ENCODE measurements around the gene ZNF528. TPM values are rescaled to one million over a fixed set of nuclear protein-coding genes. Genes with fewer than 3 reads are reported as not detected.
A peak's percentile ranks its signal among the peaks of the same experiment; 100 is the strongest.

Gene ZNF528
- polyA plus RNA-seq, 1 experiment = 29.3 TPM

DNA sequence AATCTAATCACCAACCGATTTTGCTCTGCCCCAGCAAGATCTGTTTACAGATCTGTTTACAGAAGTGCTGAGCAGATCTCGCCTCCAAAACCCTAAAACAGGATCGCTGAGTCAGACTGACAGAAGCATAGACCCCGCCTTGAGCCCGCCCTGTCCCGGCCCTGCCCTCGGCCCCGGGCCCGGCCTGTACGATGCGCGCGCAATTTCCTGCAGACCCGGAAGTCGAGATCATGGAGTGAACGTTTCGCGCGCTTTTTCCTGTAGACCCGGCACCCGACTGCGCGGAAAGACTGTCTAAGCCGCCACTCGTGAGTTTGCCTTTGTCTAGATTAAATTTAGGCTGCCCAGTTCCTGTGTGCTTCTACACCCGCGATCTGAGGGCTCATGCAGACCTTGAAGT is 31.3 kb downstream of the ZNF528 start, which contains the start of gene ZNF534:
Gene ZNF534 (plus strand): TSS at position 212 of the 400 bp plus-strand sequence. CDS start 2,327 bp downstream, outside the sequence.
- DNase-seq (ENCODE audit: low read depth, low spot score) = no peak
- Histone ChIP-seq H3K4me3 (ENCODE audit: low read depth, low read length) (no peak within 1 kb of the TSS), H3K27ac (ENCODE audit: low read depth, low read length) (no peak within 1 kb of the TSS), H3K9me3 (ENCODE audit: control insufficient read depth, insufficient read depth, low read length) (peaks cover 58% of the 10 kb centered on the region), H3K27me3 (ENCODE audit: control insufficient read depth, insufficient read depth, low read length) (no peaks in the 10 kb centered on the region)
- CTCF ChIA-PET = no interaction called here
- TF ChIP-seq, protein P1, sequence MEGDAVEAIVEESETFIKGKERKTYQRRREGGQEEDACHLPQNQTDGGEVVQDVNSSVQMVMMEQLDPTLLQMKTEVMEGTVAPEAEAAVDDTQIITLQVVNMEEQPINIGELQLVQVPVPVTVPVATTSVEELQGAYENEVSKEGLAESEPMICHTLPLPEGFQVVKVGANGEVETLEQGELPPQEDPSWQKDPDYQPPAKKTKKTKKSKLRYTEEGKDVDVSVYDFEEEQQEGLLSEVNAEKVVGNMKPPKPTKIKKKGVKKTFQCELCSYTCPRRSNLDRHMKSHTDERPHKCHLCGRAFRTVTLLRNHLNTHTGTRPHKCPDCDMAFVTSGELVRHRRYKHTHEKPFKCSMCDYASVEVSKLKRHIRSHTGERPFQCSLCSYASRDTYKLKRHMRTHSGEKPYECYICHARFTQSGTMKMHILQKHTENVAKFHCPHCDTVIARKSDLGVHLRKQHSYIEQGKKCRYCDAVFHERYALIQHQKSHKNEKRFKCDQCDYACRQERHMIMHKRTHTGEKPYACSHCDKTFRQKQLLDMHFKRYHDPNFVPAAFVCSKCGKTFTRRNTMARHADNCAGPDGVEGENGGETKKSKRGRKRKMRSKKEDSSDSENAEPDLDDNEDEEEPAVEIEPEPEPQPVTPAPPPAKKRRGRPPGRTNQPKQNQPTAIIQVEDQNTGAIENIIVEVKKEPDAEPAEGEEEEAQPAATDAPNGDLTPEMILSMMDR (IDR thresholded peaks at IDR 0.05; ENCODE audit: low read depth, low read length) = no peak
- POLR2A ChIA-PET = no interaction called here

DNA sequence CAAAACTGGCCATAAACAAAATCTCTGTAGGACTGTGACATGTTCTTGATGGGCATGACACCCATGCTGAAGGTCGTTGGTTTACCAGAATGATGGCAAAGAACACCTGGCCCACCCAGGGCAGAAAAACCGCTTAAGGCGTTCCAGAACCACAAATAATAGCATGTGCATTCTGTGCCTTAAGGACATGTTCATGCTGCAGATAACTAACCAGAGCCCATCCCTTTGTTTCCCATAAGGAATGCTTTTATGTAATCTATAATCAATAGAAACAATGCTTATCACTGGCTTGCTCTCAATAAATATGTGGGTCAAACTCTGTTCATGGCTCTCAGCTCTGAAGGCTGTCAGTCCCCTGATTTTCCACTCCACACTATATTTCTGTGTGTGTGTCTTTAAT is 44.5 kb downstream of the ZNF528 start:
- Histone ChIP-seq H3K9me3 (ENCODE audit: control insufficient read depth, insufficient read depth, low read length) (peaks cover 19% of the 10 kb centered on the region; the same call in 1 of the 2 replicates), H3K27me3 (ENCODE audit: control insufficient read depth, insufficient read depth, low read length) (no peaks in the 10 kb centered on the region), H3K27ac (ENCODE audit: low read depth, low read length) (no peak overlapping the region), H3K4me3 (ENCODE audit: low read depth, low read length) (no peak overlapping the region)
- CTCF ChIA-PET = no interaction called here
- TF ChIP-seq, protein P1 (IDR thresholded peaks at IDR 0.05; ENCODE audit: low read depth, low read length) = no peak
- POLR2A ChIA-PET = no interaction called here
- DNase-seq (ENCODE audit: low read depth, low spot score) = no peak

DNA sequence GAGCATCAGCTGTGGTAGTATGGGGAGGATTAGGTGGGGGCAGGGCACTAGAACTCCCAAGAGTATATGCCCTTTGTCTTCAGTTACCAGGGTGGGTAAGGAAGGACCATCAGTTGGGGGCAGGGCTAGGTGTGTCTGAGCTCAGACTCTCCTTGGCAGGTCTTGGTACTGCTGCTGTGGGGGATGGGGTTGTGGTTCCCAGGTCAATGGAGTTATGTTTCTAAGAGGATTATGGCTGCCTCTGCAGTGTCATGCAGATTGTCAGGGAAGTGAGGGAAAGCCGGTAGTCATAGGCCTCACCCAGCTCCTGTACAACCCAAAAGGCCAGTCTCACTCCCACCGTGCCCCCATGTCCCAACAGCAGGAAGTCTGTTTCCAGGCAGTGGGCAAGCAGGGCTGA is 46.9 kb downstream of the ZNF528 start:
- H3K27me3 ChIP-seq (ENCODE audit: control insufficient read depth, insufficient read depth, low read length) = no peaks in the 10 kb centered on the region
- H3K4me3 ChIP-seq (ENCODE audit: low read depth, low read length) = no peak overlapping the region
- H3K27ac ChIP-seq (ENCODE audit: low read depth, low read length) = no peak overlapping the region
- H3K9me3 ChIP-seq (ENCODE audit: control insufficient read depth, insufficient read depth, low read length) = peaks cover 20% of the 10 kb centered on the region; the same call in 1 of the 2 replicates
- no peak for DNase-seq (ENCODE audit: low read depth, low spot score)
- POLR2A ChIA-PET = no interaction called here
- TF ChIP-seq, protein P1 (IDR thresholded peaks at IDR 0.05; ENCODE audit: low read depth, low read length) = no peak
- CTCF ChIA-PET = no interaction called here

GRCh38 chr19:52451241-52451640 is 53.6 kb downstream of the ZNF528 start:
- TF ChIP-seq, protein P1 (IDR thresholded peaks at IDR 0.05; ENCODE audit: low read depth, low read length) = no peak
- Histone ChIP-seq H3K4me3 (ENCODE audit: low read depth, low read length) (no peak overlapping the region), H3K9me3 (ENCODE audit: control insufficient read depth, insufficient read depth, low read length) (peaks cover 47% of the 10 kb centered on the region), H3K27me3 (ENCODE audit: control insufficient read depth, insufficient read depth, low read length) (no peaks in the 10 kb centered on the region), H3K27ac (ENCODE audit: low read depth, low read length) (no peak overlapping the region)
- ChIA-PET CTCF (no interaction called here), POLR2A (interaction anchor here (0.6 kb wide), 1 partner anchor 22 kb away, joined by 5 read pairs; no protein-coding TSS in a partner anchor)
- no peak for DNase-seq (ENCODE audit: low read depth, low spot score)

GRCh38 chr19:52453324-52454094 is 55.9 kb downstream of the ZNF528 start, which contains the start of gene ZNF578:
TSS of gene ZNF578 (plus strand) at chr19:52453553. CDS start at chr19:52501846, 48,293 bp downstream.
- Histone ChIP-seq H3K27me3 (ENCODE audit: control insufficient read depth, insufficient read depth, low read length) (no peaks in the 10 kb centered on the region), H3K27ac (ENCODE audit: low read depth, low read length) (peak within 1 kb of the TSS; percentile 75), H3K9me3 (ENCODE audit: control insufficient read depth, insufficient read depth, low read length) (peaks cover 63% of the 10 kb centered on the region), H3K4me3 (ENCODE audit: low read depth, low read length) (peak within 1 kb of the TSS; percentile 92)
- POLR2A ChIA-PET = no interaction called here
- CTCF ChIA-PET = no interaction called here
- peak; percentile 53 for DNase-seq (ENCODE audit: low read depth, low spot score)
- TF ChIP-seq, protein P1 (IDR thresholded peaks at IDR 0.05; ENCODE audit: low read depth, low read length) = 0 out of 2 replicates have a peak, but pooled peaks have one; percentile 9

Data from AG04450 (cell line).